Measurements from ENCODE around the gene UBE3A.

DNA sequence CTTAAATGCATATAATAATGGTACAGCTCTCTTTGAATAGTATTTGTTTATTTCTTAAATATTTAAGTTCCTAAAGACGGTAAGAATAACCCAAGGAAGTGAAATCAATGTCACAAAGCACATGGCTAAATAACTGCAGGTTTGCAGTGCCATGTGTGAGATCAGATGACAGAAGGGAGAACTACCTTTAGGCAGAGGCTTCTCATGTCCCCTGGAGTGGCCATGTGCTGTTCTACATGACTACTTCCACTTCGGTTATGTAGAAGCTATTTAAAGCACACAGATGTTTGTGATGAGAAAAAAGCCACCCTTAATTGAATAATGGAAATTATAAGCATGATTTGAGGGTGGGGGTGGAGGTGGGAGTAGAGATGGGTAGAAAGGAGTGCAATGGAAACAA is 109.1 kb downstream of the UBE3A start:
- TF ChIP-seq, protein P1, sequence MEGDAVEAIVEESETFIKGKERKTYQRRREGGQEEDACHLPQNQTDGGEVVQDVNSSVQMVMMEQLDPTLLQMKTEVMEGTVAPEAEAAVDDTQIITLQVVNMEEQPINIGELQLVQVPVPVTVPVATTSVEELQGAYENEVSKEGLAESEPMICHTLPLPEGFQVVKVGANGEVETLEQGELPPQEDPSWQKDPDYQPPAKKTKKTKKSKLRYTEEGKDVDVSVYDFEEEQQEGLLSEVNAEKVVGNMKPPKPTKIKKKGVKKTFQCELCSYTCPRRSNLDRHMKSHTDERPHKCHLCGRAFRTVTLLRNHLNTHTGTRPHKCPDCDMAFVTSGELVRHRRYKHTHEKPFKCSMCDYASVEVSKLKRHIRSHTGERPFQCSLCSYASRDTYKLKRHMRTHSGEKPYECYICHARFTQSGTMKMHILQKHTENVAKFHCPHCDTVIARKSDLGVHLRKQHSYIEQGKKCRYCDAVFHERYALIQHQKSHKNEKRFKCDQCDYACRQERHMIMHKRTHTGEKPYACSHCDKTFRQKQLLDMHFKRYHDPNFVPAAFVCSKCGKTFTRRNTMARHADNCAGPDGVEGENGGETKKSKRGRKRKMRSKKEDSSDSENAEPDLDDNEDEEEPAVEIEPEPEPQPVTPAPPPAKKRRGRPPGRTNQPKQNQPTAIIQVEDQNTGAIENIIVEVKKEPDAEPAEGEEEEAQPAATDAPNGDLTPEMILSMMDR (IDR thresholded peaks at IDR 0.05; ENCODE audit: insufficient read depth, low read depth, low read length): no peak
- no peak for TF ChIP-seq EZH2 (IDR thresholded peaks at IDR 0.05; ENCODE audit: insufficient read depth, low read length)

All from astrocyte (in vitro differentiated cells and primary cell).